GM21360 (cell line): ENCODE results near the gene MYH14.
"Not testable (repeated sequence)": the region's sequence is repeated elsewhere in the genome, so short reads cannot be mapped to it uniquely, and the experiment has no call there.

ENCODE experiments used
- ATAC-seq: cut with Tn5 transposase; IDR thresholded peaks from one replicate; pipeline ENCODE4 v1.9.1; 2021; ENCODE audit warnings: mild to moderate bottlenecking, moderate library complexity; ENCODE audit not compliant: unreplicated experiment

The MYH14 gene

GRCh38 chr19:50315773-50316448, 112.5 kb downstream of the MYH14 start:
- no peak for ATAC-seq

GRCh38 chr19:50317115-50317514, 113.7 kb downstream of the MYH14 start:
- no peak for ATAC-seq

GRCh38 chr19:50318438-50318837, 115.0 kb downstream of the MYH14 start:
- ATAC-seq, result no peak

GRCh38 chr19:50319156-50319555, 115.7 kb downstream of the MYH14 start:
- no peak for ATAC-seq

GRCh38 chr19:50320051-50320450, 116.6 kb downstream of the MYH14 start:
- ATAC-seq, result no peak

- ATAC-seq, result no peak
Observed at GRCh38 chr19:50320596-50320995, 117.2 kb downstream of the MYH14 start.

- ATAC-seq, result no peak
Observed at GRCh38 chr19:50321831-50322230, 118.4 kb downstream of the MYH14 start.

- no peak for ATAC-seq
Observed at GRCh38 chr19:50322234-50322633, 118.8 kb downstream of the MYH14 start.

- no peak for ATAC-seq
Observed at GRCh38 chr19:50322931-50323781, 119.7 kb downstream of the MYH14 start.

GRCh38 chr19:50323782-50324133, 120.3 kb downstream of the MYH14 start:
- ATAC-seq, result no peak

- ATAC-seq, result no peak
Observed at GRCh38 chr19:50324331-50324730, 120.9 kb downstream of the MYH14 start.

GRCh38 chr19:50325310-50326100, 122.1 kb downstream of the MYH14 start:
- no peak for ATAC-seq

GRCh38 chr19:50326101-50326664, 122.8 kb downstream of the MYH14 start:
- ATAC-seq, result no peak

- ATAC-seq, result no peak
Observed at GRCh38 chr19:50327013-50327412, 123.6 kb downstream of the MYH14 start.

GRCh38 chr19:50327461-50328223, 124.2 kb downstream of the MYH14 start:
- ATAC-seq, result no peak

GRCh38 chr19:50328224-50328872, 124.9 kb downstream of the MYH14 start:
- ATAC-seq, result no peak

- ATAC-seq, result peak; percentile 22
Observed at GRCh38 chr19:50328873-50329145, 125.4 kb downstream of the MYH14 start.

- peak; percentile 54 for ATAC-seq
Observed at GRCh38 chr19:50329146-50329925, 125.9 kb downstream of the MYH14 start, which contains the start of gene KCNC3. KCNC3 (minus strand) TSS chr19:50329377; CDS start chr19:50329082, 295 bp downstream.

- not testable (repeated sequence) for ATAC-seq
Observed at GRCh38 chr19:50329926-50330294, 126.5 kb downstream of the MYH14 start.
